ENCODE data around the gene CALHM5. TPM values are rescaled to one million over a fixed set of nuclear protein-coding genes. Genes with fewer than 3 reads are reported as not detected.
"Not testable (repeated sequence)": the region's sequence is repeated elsewhere in the genome, so short reads cannot be mapped to it uniquely, and the experiment has no call there.

Gene CALHM5
- total RNA-seq, 1 donor from 2014 or later = 1.8 TPM

GRCh38 chr6:116492331-116493067 is 18.9 kb upstream of the CALHM5 start:
- Histone ChIP-seq H3K27me3 (ENCODE audit: insufficient read depth, low read length) (no peaks in the 10 kb centered on the region), H3K4me1 (ENCODE audit: insufficient read depth, low read length) (no peaks in the 10 kb centered on the region), H2AFZ (ENCODE audit: low read depth, low read length) (no peak overlapping the region), H4K20me1 (ENCODE audit: insufficient read depth, low read length) (no peaks in the 10 kb centered on the region), H3K4me2 (ENCODE audit: low read length) (no peak overlapping the region), H3K79me2 (ENCODE audit: insufficient read depth, low read length) (no peaks in the 10 kb centered on the region), H3K9ac (ENCODE audit: low read length) (no peak overlapping the region), H3K9me3 (ENCODE audit: insufficient read depth, low read depth, low read length) (no peaks in the 10 kb centered on the region), H3K27ac (ENCODE audit: low read depth, low read length) (no peak overlapping the region), H3K36me3 (ENCODE audit: insufficient read depth, low read length) (no peaks in the 10 kb centered on the region), H3K4me3 (ENCODE audit: insufficient read depth, low read depth, low read length) (no peak overlapping the region)
- H3K27me3 Mint-ChIP-seq (ENCODE audit: low read depth, unreplicated experiment) = no peaks in the 10 kb centered on the region
- no peak overlapping the region for H3K4me3 Mint-ChIP-seq (ENCODE audit: unreplicated experiment)
- FAIRE-seq = no peak
- TF ChIP-seq EZH2 (IDR thresholded peaks at IDR 0.05; ENCODE audit: insufficient read depth, low read length) = no peak
- no peak for TF ChIP-seq CTCF (IDR thresholded peaks at IDR 0.05; ENCODE audit: insufficient read depth, low read depth, low read length)
- no peak for DNase-seq (ENCODE audit: low read depth)
- no peaks in the 10 kb centered on the region for H3K36me3 Mint-ChIP-seq (ENCODE audit: low read depth, unreplicated experiment)
- H3K27ac Mint-ChIP-seq (ENCODE audit: unreplicated experiment) = no peak overlapping the region
- peaks cover 4% of the 10 kb centered on the region for H3K9me3 Mint-ChIP-seq (ENCODE audit: unreplicated experiment)
- H3K4me1 Mint-ChIP-seq (ENCODE audit: low read depth, unreplicated experiment) = no peaks in the 10 kb centered on the region

DNA sequence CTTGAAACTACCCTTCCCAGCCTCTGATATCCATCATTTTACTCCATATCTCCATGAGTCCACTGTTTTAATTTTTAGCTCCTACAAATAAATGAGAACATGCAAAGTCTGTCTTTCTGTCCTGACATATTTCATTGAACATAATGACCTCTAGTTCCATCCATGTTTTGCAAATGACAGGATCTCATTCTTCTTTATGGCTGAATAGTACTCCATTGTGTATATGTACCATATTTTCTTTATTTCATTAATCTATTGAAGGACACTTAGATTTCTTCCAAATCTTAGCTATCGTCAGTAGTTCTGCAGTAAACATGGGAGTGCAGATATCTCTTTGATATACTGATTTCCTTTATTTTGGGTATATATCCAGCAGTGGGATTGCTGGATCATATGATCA is 16.3 kb upstream of the CALHM5 start:
- not testable (repeated sequence) for H3K4me1 ChIP-seq (ENCODE audit: insufficient read depth, low read length); H3K9ac ChIP-seq (ENCODE audit: low read length); H4K20me1 ChIP-seq (ENCODE audit: insufficient read depth, low read length); FAIRE-seq; H3K9me3 ChIP-seq (ENCODE audit: insufficient read depth, low read depth, low read length); H3K4me2 ChIP-seq (ENCODE audit: low read length); H3K36me3 Mint-ChIP-seq (ENCODE audit: low read depth, unreplicated experiment); H3K27me3 ChIP-seq (ENCODE audit: insufficient read depth, low read length); H3K79me2 ChIP-seq (ENCODE audit: insufficient read depth, low read length); H3K27ac ChIP-seq (ENCODE audit: low read depth, low read length); H3K36me3 ChIP-seq (ENCODE audit: insufficient read depth, low read length); H3K4me1 Mint-ChIP-seq (ENCODE audit: low read depth, unreplicated experiment); H2AFZ ChIP-seq (ENCODE audit: low read depth, low read length); DNase-seq (ENCODE audit: low read depth); H3K4me3 Mint-ChIP-seq (ENCODE audit: unreplicated experiment); H3K27ac Mint-ChIP-seq (ENCODE audit: unreplicated experiment); H3K27me3 Mint-ChIP-seq (ENCODE audit: low read depth, unreplicated experiment); H3K4me3 ChIP-seq (ENCODE audit: insufficient read depth, low read depth, low read length); H3K9me3 Mint-ChIP-seq (ENCODE audit: unreplicated experiment)

- H3K36me3 ChIP-seq (ENCODE audit: insufficient read depth, low read length) = no peaks in the 10 kb centered on the region
- H3K4me1 Mint-ChIP-seq (ENCODE audit: low read depth, unreplicated experiment) = no peaks in the 10 kb centered on the region
- peaks cover 2% of the 10 kb centered on the region for H3K27me3 Mint-ChIP-seq (ENCODE audit: low read depth, unreplicated experiment)
- no peak for DNase-seq (ENCODE audit: low read depth)
- H3K27ac ChIP-seq (ENCODE audit: low read depth, low read length) = no peak overlapping the region
- FAIRE-seq = no peak
- H3K79me2 ChIP-seq (ENCODE audit: insufficient read depth, low read length) = no peaks in the 10 kb centered on the region
- peaks cover 2% of the 10 kb centered on the region for H3K9me3 Mint-ChIP-seq (ENCODE audit: unreplicated experiment)
- no peaks in the 10 kb centered on the region for H4K20me1 ChIP-seq (ENCODE audit: insufficient read depth, low read length)
- H3K4me3 Mint-ChIP-seq (ENCODE audit: unreplicated experiment) = no peak overlapping the region
- H3K4me2 ChIP-seq (ENCODE audit: low read length) = no peak overlapping the region
- H3K4me3 ChIP-seq (ENCODE audit: insufficient read depth, low read depth, low read length) = no peak overlapping the region
- no peaks in the 10 kb centered on the region for H3K27me3 ChIP-seq (ENCODE audit: insufficient read depth, low read length)
- H3K27ac Mint-ChIP-seq (ENCODE audit: unreplicated experiment) = no peak overlapping the region
- no peak overlapping the region for H2AFZ ChIP-seq (ENCODE audit: low read depth, low read length)
- TF ChIP-seq CTCF (IDR thresholded peaks at IDR 0.05; ENCODE audit: insufficient read depth, low read depth, low read length) (no peak), EZH2 (IDR thresholded peaks at IDR 0.05; ENCODE audit: insufficient read depth, low read length) (no peak)
- no peaks in the 10 kb centered on the region for H3K36me3 Mint-ChIP-seq (ENCODE audit: low read depth, unreplicated experiment)
- H3K4me1 ChIP-seq (ENCODE audit: insufficient read depth, low read length) = peaks cover 2% of the 10 kb centered on the region
- no peaks in the 10 kb centered on the region for H3K9me3 ChIP-seq (ENCODE audit: insufficient read depth, low read depth, low read length)
- no peak overlapping the region for H3K9ac ChIP-seq (ENCODE audit: low read length)
Observed at GRCh38 chr6:116497113-116497676, 14.2 kb upstream of the CALHM5 start.
